ENCODE results near the gene PPFIA3. TPM values are rescaled to one million over a fixed set of nuclear protein-coding genes. Genes with fewer than 3 reads are reported as not detected.

The PPFIA3 gene
- total and polyA plus RNA-seq, 2 of the 4 experiments (the other 2 are of a cell fraction) = 0.90 to 2.4 TPM

GRCh38 chr19:49086296-49086695, 33.0 kb upstream of the PPFIA3 start:
- Histone ChIP-seq H3K14ac (replicated peaks; ENCODE audit: low read depth, low read length) (peak overlapping the region; percentile 89; the same call in 1 of the 2 replicates), H3K27me3 (ENCODE audit: control insufficient read depth, insufficient read depth, low read length) (no peaks in the 10 kb centered on the region), H2BK5ac (ENCODE audit: low read depth, low read length, poor library complexity, severe bottlenecking) (no peak overlapping the region), H3K4me1 (ENCODE audit: control insufficient read depth, insufficient read depth, low read length) (peaks cover 6% of the 10 kb centered on the region), H4K91ac (ENCODE audit: insufficient read depth, low read depth, low read length) (no peak overlapping the region), H3K4me3 (ENCODE audit: insufficient read depth, low read depth, low read length) (peak overlapping the region; percentile 69), H2AK5ac (ENCODE audit: low read depth, low read length) (peak overlapping the region; percentile 57), H3K9me1 (ENCODE audit: insufficient read depth, low read length) (0 out of 2 replicates have a peak, but pooled peaks cover 2% of the 10 kb centered on the region), H3K4ac (ENCODE audit: low read depth, low read length) (peak overlapping the region; percentile 91), H3K4me2 (ENCODE audit: low read depth, low read length) (peak overlapping the region; percentile 86), H2BK15ac (ENCODE audit: low read depth, low read length) (no peak overlapping the region), H3K27ac (ENCODE audit: insufficient read depth, low read length) (peak overlapping the region; percentile 34; the same call in 1 of the 2 replicates), H3K9me3 (ENCODE audit: control insufficient read depth, insufficient read depth, low read length) (no peaks in the 10 kb centered on the region), H2BK20ac (ENCODE audit: low read depth, low read length) (no peak overlapping the region), H3K56ac (ENCODE audit: extremely low read depth, insufficient read depth, low read length) (peak overlapping the region; percentile 72; the same call in 1 of the 2 replicates), H2AK9ac (replicated peaks; ENCODE audit: low read depth, low read length, poor library complexity) (peak overlapping the region; percentile 84), H3K36me3 (ENCODE audit: control insufficient read depth, insufficient read depth, low read length) (peaks cover 29% of the 10 kb centered on the region), H3K18ac (ENCODE audit: low read depth, low read length) (no peak overlapping the region), H4K8ac (ENCODE audit: low read depth in 2 of 2, low read length in 2 of 2) (no peak overlapping the region), H2AFZ (replicated peaks; ENCODE audit: low read length, poor library complexity) (peak overlapping the region; percentile 21), H3K79me1 (ENCODE audit: low read depth in 1 of 2, low read length in 2 of 2) (peaks cover 13 to 39% of the 10 kb centered on the region in 2 experiments), H2BK120ac (ENCODE audit: low read depth, low read length) (no peak overlapping the region), H3K9ac (ENCODE audit: low read depth, low read length) (peak overlapping the region; percentile 86), H3K23ac (ENCODE audit: low read depth, low read length) (peak overlapping the region; percentile 62), H4K5ac (ENCODE audit: low read depth, low read length) (no peak overlapping the region), H4K20me1 (ENCODE audit: insufficient read depth, low read length) (peaks cover 52% of the 10 kb centered on the region)
- dilution Hi-C loops (cut with HindIII; ENCODE audit: low sequenced_read_pairs, unreplicated experiment) = no loop called here
- 73% methylated on average over 6 of the region's 11 CpGs; no CpG with 5 or more reads in 1 of the 2 experiments for WGBS, 2 experiments (ENCODE audit: extremely low coverage in 2 of 2, insufficient read length in 1 of 2)
- in situ Hi-C loops (cut with MboI; ENCODE audit: low sequenced_read_pairs) = no loop called here
- ChIA-PET POLR2A (ENCODE audit: unreplicated experiment) (no interaction called here), CTCF (no interaction called here)
- no TSS peak for BruUV-seq (replicated peaks)
- intact Hi-C loops (cut with micrococcal nuclease) = no loop called here
- no peak for DNase-seq
- no peak for TF ChIP-seq CEBPB (IDR thresholded peaks at IDR 0.05; ENCODE audit: low read depth, low read length)
- TF ChIP-seq USF2 (IDR thresholded peaks at IDR 0.05; ENCODE audit: low read depth, low read length) = no peak
- TF ChIP-seq FOS (IDR thresholded peaks at IDR 0.05; ENCODE audit: low read depth, low read length) = no peak
- no peak for TF ChIP-seq MAZ (IDR thresholded peaks at IDR 0.05; ENCODE audit: borderline replicate concordance, low read depth, low read length)
- TF ChIP-seq, protein P1, sequence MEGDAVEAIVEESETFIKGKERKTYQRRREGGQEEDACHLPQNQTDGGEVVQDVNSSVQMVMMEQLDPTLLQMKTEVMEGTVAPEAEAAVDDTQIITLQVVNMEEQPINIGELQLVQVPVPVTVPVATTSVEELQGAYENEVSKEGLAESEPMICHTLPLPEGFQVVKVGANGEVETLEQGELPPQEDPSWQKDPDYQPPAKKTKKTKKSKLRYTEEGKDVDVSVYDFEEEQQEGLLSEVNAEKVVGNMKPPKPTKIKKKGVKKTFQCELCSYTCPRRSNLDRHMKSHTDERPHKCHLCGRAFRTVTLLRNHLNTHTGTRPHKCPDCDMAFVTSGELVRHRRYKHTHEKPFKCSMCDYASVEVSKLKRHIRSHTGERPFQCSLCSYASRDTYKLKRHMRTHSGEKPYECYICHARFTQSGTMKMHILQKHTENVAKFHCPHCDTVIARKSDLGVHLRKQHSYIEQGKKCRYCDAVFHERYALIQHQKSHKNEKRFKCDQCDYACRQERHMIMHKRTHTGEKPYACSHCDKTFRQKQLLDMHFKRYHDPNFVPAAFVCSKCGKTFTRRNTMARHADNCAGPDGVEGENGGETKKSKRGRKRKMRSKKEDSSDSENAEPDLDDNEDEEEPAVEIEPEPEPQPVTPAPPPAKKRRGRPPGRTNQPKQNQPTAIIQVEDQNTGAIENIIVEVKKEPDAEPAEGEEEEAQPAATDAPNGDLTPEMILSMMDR (conservative IDR thresholded peaks at IDR 0.05; ENCODE audit: low read depth, low read length) = no peak
- ATAC-seq (ENCODE audit: low read depth) = no peak
